Panc1 (cell line): Measurements from ENCODE around the gene OR6B1. TPM values are rescaled to one million over a fixed set of nuclear protein-coding genes. Genes with fewer than 3 reads are reported as not detected.

Source experiments
- ATAC-seq: fragments of 200-7000 bp; cut with Tn5 transposase; 2 replicates; pipeline ENCODE4 v1.9.1; 2020; ENCODE audit warnings: mild to moderate bottlenecking, moderate library complexity
- Bru-seq: library from RNA; stranded (reverse); fragments of 400-500 nt; gene quantifications from one replicate; lab custom pipeline; 2021; lab: Mats Ljungman, UMichigan
- BruChase-seq, 2 experiments: library from RNA; stranded (reverse); fragments of 400-500 nt; gene quantifications; one replicate each; lab custom pipeline; 2021; lab: Mats Ljungman, UMichigan
- BruUV-seq: library from RNA; stranded (reverse); fragments of 400-500 nt; replicated peaks from 2 replicates; lab custom pipeline; 2021; lab: Mats Ljungman, UMichigan
- CTCF ChIA-PET: fragments of 300-600 bp; sonication (Branson Sonifier 250); formaldehyde crosslinking; loops from one replicate; lab custom pipeline; 2022; ENCODE audit warnings: antibody characterized with exemption; lab: Charles Lee
- POLR2A ChIA-PET: fragments of 300-600 bp; sonication (Branson Sonifier 250); formaldehyde crosslinking; loops from one replicate; lab custom pipeline; 2022; ENCODE audit warnings: antibody characterized with exemption; lab: Charles Lee
- DNase-seq: peaks from one replicate; pipeline ENCODE4 v3.0.0-alpha.2; 2010; ENCODE audit warnings: low read depth, low spot score
- H3K27ac ChIP-seq: 2 replicates; pipeline ENCODE4 v1.5.1; 2011; ENCODE audit warnings: mild to moderate bottlenecking, low read length, inconsistent platforms
- H3K27me3 ChIP-seq: fragments of 200-500 bp; sonication (Bioruptor generic); 2 replicates; pipeline ENCODE4 v1.6.0; 2014; ENCODE audit warnings: low read length, inconsistent platforms; ENCODE audit not compliant: control insufficient read depth, insufficient read depth
- H3K36me3 ChIP-seq: fragments of 200-500 bp; sonication (Bioruptor generic); 2 replicates; pipeline ENCODE4 v1.5.1; 2014; ENCODE audit warnings: inconsistent platforms, mild to moderate bottlenecking, low read length, moderate library complexity; ENCODE audit not compliant: control insufficient read depth, insufficient read depth
- H3K4me1 ChIP-seq: 2 replicates; pipeline ENCODE4 v1.5.1; 2011; ENCODE audit warnings: inconsistent platforms, mild to moderate bottlenecking, low read length, moderate library complexity; ENCODE audit not compliant: control insufficient read depth, insufficient read depth
- H3K4me3 ChIP-seq, 2 experiments: 2 replicates each; pipeline ENCODE4 v1.5.1; 2011 to 2012; ENCODE audit warnings: low read depth in 2 of 2, low read length in 2 of 2, mild to moderate bottlenecking in 2 of 2, inconsistent platforms in 1 of 2, moderate library complexity in 1 of 2
- H3K9me3 ChIP-seq: fragments of 200-500 bp; sonication (Bioruptor generic); 2 replicates; pipeline ENCODE4 v1.5.1; 2014; ENCODE audit warnings: low read depth, mild to moderate bottlenecking, inconsistent platforms, low read length, moderate library complexity; ENCODE audit not compliant: control insufficient read depth, insufficient read depth
- POLR2AphosphoS5 ChIP-seq: IDR thresholded peaks from 2 replicates; pipeline ENCODE4 v1.6.1; 2012; ENCODE audit warnings: mild to moderate bottlenecking, low read depth, low read length, moderate library complexity
- SIN3A ChIP-seq: IDR thresholded peaks from 2 replicates; pipeline ENCODE4 v1.6.1; 2012; ENCODE audit warnings: low read depth, mild to moderate bottlenecking, low read length, moderate library complexity, borderline replicate concordance; ENCODE audit not compliant: insufficient read depth
- TCF7L2 ChIP-seq: IDR thresholded peaks from 2 replicates; pipeline ENCODE4 v1.6.1; 2011; ENCODE audit warnings: mild to moderate bottlenecking, low read depth, low read length, inconsistent platforms
- in situ Hi-C: cut with HindIII; loops from 2 replicates; pipeline ENCODE4 v1.10.0; 2016; ENCODE audit warnings: low sequenced_read_pairs, low pct_unique_long_range_greater_than_20kb
- intact Hi-C: fragments of 100-400 bp; cut with micrococcal nuclease; formaldehyde crosslinking; loops from one replicate; pipeline ENCODE4 v1.10.0; 2022; ENCODE audit not compliant: unreplicated experiment
- long read RNA-seq: library from polyadenylated mRNA; unstranded; transcript quantifications from one replicate; pipeline ENCODE4 v2.0.0, GENCODE V29; 2021; ENCODE audit not compliant: unreplicated experiment
- polyA plus RNA-seq: library from polyadenylated mRNA; unstranded; fragments of >200 nt; gene quantifications from one replicate; pipeline ENCODE4 v1.2.1, GENCODE V29; 2012; ENCODE audit warnings: missing spikeins; ENCODE audit not compliant: insufficient read length
- total RNA-seq: library from RNA; stranded (reverse); gene quantifications from one replicate; pipeline ENCODE4 v1.2.1, GENCODE V29; 2021; ENCODE audit not compliant: unreplicated experiment
- TF ChIP-seq, protein P1 (sequence below): fragments of 450-650 bp; IDR thresholded peaks from 2 replicates; pipeline ENCODE4 v1.5.1; 2017; ENCODE audit warnings: mild to moderate bottlenecking
- TF ChIP-seq, protein P2 (sequence below), 2 experiments: IDR thresholded peaks; 2 replicates each; pipeline ENCODE4 v1.6.1; 2011 to 2012; ENCODE audit warnings: low read depth in 2 of 2, control low read depth in 1 of 2, low read length in 1 of 2, mild to moderate bottlenecking in 1 of 2, moderate library complexity in 1 of 2; ENCODE audit not compliant: insufficient read depth in 1 of 2

Gene OR6B1
- not detected for total RNA-seq
- not detected for polyA plus RNA-seq
- Bru-seq, nascent RNA, result not detected
- not detected for BruChase-seq, experiment 1, labeled RNA remaining after a 2-hour chase
- BruChase-seq, experiment 2, labeled RNA remaining after a 6-hour chase, result not detected
- long read RNA-seq, result 0 reads

GRCh38 chr7:144000020-144000419 is at the start of gene OR6B1:
TSS of gene OR6B1 (plus strand) at chr7:144000320. CDS start at chr7:144003997, 3,677 bp downstream.
- Histone ChIP-seq H3K36me3 (no peaks in the 10 kb centered on the region), H3K4me1 (no peaks in the 10 kb centered on the region), H3K9me3 (no peaks in the 10 kb centered on the region), H3K27ac (no peak within 1 kb of the TSS), H3K4me3 (no peak within 1 kb of the TSS), H3K27me3 (no peaks in the 10 kb centered on the region)
- POLR2A ChIA-PET, result no interaction called here
- BruUV-seq, result no TSS peak
- CTCF ChIA-PET, result no interaction called here
- TF ChIP-seq, protein P1, sequence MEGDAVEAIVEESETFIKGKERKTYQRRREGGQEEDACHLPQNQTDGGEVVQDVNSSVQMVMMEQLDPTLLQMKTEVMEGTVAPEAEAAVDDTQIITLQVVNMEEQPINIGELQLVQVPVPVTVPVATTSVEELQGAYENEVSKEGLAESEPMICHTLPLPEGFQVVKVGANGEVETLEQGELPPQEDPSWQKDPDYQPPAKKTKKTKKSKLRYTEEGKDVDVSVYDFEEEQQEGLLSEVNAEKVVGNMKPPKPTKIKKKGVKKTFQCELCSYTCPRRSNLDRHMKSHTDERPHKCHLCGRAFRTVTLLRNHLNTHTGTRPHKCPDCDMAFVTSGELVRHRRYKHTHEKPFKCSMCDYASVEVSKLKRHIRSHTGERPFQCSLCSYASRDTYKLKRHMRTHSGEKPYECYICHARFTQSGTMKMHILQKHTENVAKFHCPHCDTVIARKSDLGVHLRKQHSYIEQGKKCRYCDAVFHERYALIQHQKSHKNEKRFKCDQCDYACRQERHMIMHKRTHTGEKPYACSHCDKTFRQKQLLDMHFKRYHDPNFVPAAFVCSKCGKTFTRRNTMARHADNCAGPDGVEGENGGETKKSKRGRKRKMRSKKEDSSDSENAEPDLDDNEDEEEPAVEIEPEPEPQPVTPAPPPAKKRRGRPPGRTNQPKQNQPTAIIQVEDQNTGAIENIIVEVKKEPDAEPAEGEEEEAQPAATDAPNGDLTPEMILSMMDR, result no peak
- TF ChIP-seq POLR2AphosphoS5 (no peak), SIN3A (no peak), TCF7L2 (no peak)
- TF ChIP-seq, protein P2, sequence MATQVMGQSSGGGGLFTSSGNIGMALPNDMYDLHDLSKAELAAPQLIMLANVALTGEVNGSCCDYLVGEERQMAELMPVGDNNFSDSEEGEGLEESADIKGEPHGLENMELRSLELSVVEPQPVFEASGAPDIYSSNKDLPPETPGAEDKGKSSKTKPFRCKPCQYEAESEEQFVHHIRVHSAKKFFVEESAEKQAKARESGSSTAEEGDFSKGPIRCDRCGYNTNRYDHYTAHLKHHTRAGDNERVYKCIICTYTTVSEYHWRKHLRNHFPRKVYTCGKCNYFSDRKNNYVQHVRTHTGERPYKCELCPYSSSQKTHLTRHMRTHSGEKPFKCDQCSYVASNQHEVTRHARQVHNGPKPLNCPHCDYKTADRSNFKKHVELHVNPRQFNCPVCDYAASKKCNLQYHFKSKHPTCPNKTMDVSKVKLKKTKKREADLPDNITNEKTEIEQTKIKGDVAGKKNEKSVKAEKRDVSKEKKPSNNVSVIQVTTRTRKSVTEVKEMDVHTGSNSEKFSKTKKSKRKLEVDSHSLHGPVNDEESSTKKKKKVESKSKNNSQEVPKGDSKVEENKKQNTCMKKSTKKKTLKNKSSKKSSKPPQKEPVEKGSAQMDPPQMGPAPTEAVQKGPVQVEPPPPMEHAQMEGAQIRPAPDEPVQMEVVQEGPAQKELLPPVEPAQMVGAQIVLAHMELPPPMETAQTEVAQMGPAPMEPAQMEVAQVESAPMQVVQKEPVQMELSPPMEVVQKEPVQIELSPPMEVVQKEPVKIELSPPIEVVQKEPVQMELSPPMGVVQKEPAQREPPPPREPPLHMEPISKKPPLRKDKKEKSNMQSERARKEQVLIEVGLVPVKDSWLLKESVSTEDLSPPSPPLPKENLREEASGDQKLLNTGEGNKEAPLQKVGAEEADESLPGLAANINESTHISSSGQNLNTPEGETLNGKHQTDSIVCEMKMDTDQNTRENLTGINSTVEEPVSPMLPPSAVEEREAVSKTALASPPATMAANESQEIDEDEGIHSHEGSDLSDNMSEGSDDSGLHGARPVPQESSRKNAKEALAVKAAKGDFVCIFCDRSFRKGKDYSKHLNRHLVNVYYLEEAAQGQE (IDR thresholded peaks at IDR 0.05; ENCODE audit: insufficient read depth in 1 of 2, low read depth in 2 of 2, low read length in 1 of 2), result no peak
- DNase-seq (no peak), ATAC-seq (no peak)
- intact Hi-C loops, result no loop called here
- in situ Hi-C loops, result no loop called here

GRCh38 chr7:143953421-143953820 is 46.7 kb upstream of the OR6B1 start:
- ATAC-seq (no peak), DNase-seq (no peak)
- in situ Hi-C loops (no loop called here), intact Hi-C loops (no loop called here)
- ChIA-PET POLR2A (no interaction called here), CTCF (no interaction called here)
- Histone ChIP-seq H3K9me3 (no peaks in the 10 kb centered on the region), H3K27me3 (no peaks in the 10 kb centered on the region), H3K27ac (no peak overlapping the region), H3K4me3 (no peak overlapping the region), H3K36me3 (no peaks in the 10 kb centered on the region), H3K4me1 (no peaks in the 10 kb centered on the region)
- TF ChIP-seq POLR2AphosphoS5, result no peak
- TF ChIP-seq TCF7L2, result no peak
- TF ChIP-seq, protein P2 (IDR thresholded peaks at IDR 0.05; ENCODE audit: insufficient read depth in 1 of 2, low read depth in 2 of 2, low read length in 1 of 2), result no peak
- TF ChIP-seq, protein P1, result no peak
- TF ChIP-seq SIN3A, result no peak
- no TSS peak for BruUV-seq
